Activated T-cell treated with anti-CD3 and anti-CD28 coated beads, Interleukin-2, amount 50 U/mL, for 1 hour (primary cell): Measurements from ENCODE around the gene ARHGEF12.

Source experiments
- DNase-seq: peaks from one replicate; pipeline ENCODE4 v3.0.0-alpha.2; 2020

The ARHGEF12 gene, protein sequence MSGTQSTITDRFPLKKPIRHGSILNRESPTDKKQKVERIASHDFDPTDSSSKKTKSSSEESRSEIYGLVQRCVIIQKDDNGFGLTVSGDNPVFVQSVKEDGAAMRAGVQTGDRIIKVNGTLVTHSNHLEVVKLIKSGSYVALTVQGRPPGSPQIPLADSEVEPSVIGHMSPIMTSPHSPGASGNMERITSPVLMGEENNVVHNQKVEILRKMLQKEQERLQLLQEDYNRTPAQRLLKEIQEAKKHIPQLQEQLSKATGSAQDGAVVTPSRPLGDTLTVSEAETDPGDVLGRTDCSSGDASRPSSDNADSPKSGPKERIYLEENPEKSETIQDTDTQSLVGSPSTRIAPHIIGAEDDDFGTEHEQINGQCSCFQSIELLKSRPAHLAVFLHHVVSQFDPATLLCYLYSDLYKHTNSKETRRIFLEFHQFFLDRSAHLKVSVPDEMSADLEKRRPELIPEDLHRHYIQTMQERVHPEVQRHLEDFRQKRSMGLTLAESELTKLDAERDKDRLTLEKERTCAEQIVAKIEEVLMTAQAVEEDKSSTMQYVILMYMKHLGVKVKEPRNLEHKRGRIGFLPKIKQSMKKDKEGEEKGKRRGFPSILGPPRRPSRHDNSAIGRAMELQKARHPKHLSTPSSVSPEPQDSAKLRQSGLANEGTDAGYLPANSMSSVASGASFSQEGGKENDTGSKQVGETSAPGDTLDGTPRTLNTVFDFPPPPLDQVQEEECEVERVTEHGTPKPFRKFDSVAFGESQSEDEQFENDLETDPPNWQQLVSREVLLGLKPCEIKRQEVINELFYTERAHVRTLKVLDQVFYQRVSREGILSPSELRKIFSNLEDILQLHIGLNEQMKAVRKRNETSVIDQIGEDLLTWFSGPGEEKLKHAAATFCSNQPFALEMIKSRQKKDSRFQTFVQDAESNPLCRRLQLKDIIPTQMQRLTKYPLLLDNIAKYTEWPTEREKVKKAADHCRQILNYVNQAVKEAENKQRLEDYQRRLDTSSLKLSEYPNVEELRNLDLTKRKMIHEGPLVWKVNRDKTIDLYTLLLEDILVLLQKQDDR (N-terminal part only)

DNA sequence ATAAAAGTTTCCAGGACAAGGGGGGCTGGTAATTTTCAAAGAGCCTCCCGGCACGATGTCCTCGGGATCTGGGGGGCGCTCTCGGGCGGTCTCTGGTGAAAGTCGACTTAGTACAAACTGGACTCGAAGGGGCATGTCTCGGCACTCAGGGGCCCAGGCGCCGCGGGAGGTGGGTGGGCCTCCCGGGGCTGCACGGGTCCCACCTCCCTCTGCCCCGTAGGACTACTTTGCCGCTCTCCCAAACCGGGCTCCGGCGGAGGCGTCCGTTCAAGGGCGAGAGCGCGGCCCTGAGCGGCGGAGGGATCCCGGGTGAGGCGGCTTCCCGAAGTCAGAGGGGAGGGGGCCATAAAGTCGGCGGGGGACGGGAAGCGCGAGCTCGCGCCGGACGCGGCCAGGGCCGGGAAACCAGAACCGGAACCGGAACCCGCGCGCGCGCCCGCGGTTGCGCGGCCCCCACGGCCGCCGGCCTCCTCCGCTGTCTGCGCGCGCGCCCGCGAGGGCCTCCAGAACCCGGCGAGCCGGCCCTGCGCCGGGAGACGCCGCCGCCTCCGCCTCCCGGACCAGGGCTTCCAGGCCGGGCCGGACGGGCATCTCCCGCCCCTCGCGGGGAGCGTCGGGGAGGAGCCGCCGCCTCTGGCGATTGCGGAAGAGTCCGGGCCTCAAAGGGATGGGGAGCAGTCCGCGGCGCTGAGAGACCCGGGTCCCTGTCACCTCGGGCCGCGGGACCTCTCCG is at the start of gene ARHGEF12:
ARHGEF12 (plus strand) TSS at position 506 of the 733 bp plus-strand sequence. CDS start 831 bp downstream, outside the sequence.
- DNase-seq, result peak; percentile 76

DNA sequence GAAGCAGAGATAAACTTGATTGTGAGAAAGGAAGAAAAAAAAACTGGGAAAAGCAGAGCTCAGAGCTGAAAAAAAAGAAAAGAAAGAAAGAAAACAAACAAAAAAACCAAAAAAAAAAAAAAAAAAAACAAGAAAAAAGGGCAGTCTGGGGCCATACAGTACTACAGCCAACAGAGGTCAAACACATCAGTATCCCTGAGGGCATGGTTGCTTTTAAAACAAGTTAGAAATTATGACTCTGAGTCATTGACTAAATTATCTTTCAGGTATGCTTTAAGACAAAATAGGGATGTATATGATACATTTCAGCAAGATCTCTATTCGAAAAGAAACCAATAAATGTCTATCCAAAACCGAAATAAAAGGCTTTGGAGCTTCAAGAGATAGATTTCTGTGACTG is 48.2 kb upstream of the ARHGEF12 start:
- DNase-seq, result no peak

- no peak for DNase-seq
These were observed 46.8 kb upstream of the ARHGEF12 start for GRCh38 chr11:120289426-120289825.

DNA sequence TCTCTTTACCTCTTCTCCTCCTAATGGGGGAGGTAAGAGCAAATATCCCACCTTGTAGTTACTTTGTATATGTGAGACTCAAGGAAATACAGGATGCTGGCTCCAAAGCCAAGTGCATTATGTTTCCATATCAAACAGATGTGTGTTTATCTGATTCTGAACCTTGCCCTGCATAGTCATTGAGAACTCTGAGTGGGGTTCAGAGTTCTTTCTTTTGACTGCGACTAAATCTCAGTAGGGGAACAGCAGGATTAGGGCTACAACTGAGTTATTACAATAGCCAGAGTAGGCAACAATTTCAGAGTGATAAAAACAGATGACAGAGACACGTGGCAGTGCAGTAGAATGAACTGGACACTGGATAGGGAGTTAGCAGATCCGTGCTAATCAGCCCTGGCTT is 45.3 kb upstream of the ARHGEF12 start:
- DNase-seq, result no peak

DNA sequence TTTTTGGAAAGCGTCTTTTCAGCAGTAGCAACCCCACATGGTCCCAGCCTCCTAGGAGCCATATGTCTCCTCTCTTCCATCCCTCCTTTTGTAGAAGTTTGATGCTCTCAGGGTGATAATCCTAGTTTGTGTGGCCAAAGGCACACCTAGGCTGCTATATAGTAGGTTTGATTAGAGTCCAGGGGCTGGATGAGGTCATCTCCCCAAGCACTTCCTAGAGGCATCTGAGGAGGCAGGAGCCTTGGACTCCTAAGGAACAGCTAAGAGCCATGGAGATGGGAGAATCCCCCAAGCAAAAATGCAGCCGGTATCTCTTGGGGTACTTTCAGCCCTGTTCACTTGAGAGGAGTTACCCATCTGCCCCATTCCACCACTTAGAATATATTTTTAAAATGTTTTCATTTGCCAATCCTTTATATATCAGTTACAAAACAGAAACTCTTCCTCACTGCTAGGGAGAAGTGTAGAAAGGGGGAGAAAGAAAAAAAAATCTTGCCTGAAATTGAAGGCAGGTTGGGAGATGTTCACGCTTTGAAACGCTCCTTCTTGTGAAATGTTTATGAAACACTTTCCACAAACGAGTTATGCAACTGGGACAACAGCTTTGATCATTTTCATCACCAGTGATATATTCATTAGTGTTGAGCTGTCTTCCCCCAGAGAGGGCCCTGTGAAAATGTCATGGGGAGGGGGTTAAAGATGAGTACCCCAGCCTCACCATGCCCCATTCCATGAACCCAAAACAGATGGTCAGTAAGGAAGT is 43.0 kb upstream of the ARHGEF12 start:
- no peak for DNase-seq

- DNase-seq, result no peak
These were observed 42.1 kb upstream of the ARHGEF12 start for GRCh38 chr11:120294096-120294495.

DNA sequence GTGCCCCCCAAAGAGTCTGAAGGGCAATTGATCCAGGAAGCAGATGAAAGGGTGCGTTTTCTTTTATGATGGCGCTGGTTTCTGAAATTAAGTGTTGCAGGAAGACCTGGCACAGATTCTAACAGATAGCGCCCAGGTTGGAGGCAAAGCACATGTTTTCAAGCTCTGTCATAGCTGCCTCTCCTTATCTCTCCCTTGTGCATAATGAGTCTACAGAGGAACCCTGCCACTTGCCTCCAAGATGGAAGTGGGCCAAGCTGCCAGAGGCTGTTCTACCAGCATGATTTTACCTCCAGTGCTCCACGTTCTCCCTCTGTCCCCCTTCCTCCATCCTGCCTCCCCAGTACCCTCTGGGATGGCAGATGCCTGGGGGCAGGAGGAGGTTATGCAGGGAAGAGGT is 41.1 kb upstream of the ARHGEF12 start:
- no peak for DNase-seq

DNA sequence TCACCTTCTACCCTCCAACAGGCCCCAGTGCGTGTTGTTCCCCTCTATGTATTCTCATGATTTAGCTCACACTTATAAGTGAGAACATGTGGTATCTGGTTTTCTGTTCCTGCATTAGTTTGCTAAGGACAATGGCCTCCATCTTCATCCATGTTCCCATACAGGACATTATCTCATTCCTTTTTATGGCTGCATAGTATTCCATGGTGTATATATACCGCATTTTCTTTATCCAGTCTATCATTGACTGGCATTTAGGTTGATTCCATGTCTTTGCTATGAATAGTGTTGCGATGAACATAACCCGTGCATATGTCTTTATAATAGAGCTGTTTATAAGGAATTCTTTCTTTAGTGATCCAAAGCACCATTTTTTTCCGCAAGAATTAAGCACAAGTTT is 39.7 kb upstream of the ARHGEF12 start:
- no peak for DNase-seq

DNA sequence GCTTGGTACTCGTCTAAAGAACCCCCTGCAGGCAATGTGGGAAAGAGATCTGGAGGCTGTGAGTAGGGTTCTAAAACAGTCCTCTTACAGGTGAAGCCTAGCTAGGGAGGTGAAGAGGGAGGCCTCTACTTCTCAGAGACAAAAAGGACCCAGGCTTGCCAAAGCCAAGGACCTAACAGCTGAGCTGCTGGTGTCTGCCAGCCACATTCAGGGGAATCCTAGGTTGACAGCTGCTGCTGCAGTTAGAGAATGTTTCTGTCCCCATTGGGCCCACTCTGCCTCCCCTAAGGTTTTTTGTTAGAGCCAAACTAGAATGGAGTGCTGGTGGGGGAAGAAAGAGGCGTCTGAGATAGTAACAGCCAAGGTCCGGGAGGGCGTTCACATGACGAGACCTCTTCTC is 37.8 kb upstream of the ARHGEF12 start:
- DNase-seq, result no peak

DNA sequence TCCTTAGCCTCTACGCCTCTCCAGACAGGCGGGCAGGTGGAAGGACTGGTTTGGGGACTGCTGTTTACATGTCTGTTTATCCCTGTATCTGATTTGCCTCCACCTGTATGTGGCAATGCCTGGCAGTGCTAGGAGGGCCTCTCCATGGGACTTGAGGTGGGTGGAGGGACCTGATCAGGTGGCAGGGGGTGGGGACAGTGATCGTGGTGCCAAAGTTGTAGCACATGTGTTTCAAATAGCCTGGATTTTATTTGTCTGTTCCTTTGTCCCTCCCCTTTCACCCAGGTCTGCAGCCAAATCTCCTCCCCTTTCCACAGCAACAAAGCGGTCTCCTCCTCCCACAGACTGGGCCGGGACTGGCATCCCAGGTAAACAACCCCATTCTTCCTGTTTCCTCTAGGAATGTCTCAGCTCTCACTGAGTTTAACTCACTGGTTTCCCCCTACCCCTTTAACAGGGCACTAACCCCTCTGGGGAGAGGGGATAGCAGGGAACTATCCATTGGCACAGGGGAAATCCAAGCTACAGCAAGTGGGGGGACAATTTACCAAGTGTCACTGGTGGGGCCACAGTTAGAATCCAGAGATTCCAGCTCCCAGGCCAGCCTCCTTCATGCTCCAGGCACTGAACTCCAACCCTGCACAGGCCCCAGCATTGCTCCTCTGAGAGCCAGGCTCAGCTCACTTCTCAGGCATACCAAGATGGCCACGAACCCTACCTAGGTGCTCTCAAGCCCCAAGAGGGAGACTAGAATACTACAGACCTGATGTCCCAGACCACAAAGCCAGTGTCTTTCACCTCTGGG is 34.0 kb upstream of the ARHGEF12 start:
- no peak for DNase-seq

GRCh38 chr11:120303004-120303637 is 33.1 kb upstream of the ARHGEF12 start:
- peak; percentile 47 for DNase-seq

GRCh38 chr11:120304526-120304925 is 31.7 kb upstream of the ARHGEF12 start:
- no peak for DNase-seq

DNA sequence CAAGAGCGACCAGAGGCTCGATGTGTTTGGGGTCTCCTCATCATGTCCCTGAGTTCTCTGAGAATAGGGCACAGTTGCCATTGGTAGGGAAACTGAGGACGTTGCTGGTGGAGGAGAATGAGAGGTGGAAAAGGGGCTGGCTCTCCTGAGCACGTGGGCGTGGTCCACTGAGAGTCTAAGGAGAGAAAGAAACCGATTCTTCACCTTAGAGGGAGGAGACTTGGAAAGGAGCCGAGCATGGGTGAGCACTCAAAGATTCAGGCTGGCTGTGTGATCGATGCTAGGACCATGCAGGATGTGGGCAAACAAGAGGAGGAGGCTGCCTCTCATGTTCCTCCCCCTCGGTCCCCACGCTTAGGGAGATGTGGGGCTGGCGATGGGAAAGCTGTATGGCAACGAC is 30.9 kb upstream of the ARHGEF12 start:
- DNase-seq, result no peak

- DNase-seq, result no peak
These were observed 29.5 kb upstream of the ARHGEF12 start for GRCh38 chr11:120306519-120307242.

DNA sequence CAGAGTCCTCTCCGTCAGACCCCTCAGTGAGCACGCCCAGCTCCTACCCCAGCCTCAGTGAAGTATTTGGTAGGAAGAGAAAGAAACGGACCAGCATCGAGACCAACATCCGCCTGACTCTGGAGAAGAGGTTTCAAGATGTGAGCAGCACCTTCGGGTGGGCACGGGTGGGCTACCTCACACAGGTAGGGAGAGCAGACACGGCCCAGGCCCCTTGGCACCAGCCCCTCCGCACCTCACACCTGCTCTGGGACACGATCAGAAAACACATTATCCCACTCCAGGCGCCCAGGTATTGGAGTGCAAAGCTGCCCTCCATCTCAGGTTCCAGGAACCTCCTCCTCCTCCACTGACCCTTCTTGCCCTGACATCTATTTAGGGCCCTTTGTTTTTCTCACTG is 28.7 kb upstream of the ARHGEF12 start:
- DNase-seq, result no peak

- DNase-seq, result no peak
These were observed 28.1 kb upstream of the ARHGEF12 start for GRCh38 chr11:120308081-120308480.

- DNase-seq, result no peak
These were observed 25.3 kb upstream of the ARHGEF12 start for GRCh38 chr11:120310870-120311269.

DNA sequence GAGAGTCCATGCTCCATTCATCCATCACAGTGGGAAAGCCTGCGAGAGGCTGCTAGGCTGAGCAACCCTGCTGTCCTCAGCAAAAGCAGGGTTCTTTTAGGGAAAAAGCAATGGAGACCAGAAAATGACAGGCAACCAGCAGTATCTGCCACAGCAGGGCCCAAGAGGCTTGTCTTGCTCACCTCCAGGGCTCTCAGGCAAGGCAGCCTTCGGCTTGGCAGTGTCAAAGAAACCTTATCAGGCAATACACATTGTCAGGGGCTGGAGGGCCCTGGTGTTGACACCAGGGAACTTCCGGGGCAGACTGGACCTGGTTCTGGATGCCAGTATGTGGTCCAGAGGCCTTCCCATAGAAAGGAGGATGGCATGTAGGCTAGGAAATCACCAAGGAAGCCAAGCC is 21.4 kb upstream of the ARHGEF12 start:
- DNase-seq, result no peak

DNA sequence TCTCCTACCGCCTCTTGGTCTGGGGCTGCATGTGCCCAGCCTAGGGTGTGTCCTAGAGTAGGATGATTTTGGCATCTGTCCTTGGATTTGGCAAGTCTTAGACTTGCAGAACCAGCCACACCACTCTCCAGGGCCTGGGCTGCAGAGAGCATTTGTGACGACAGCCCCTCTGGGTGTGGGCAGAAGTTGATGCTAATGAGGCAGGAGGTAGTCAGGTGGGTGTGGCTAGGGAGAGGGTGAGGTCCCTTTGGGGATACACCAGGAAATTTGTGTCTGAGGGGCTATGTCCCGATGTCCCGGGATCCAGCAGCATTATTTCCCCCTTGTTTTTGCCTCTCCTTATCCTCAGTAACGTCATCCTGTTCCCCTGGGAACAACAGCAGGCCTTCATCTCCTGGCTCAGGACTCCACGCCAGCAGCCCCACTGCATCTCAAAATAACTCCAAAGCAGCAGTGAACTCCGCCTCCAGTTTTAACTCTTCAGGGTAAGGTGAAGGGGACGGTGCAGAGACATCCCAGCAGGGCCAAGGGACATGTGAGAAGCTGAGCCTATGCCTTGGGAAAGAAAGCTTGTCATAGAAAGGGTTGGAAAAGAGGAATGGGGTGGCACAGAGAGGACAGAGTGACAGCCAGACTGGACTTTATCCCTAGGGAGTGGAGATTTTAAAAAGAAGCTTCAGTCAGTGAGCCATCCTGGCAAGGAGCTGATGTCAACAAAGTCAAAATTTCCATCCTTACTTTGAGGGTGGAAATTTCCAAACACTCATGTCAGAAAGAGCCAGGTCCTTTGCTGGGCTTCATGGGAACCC is 19.1 kb upstream of the ARHGEF12 start:
- no peak for DNase-seq
